NB4 (cell line): Measurements from ENCODE around the gene LRP1B.

ENCODE experiments used
- MYC ChIP-seq: IDR thresholded peaks from 2 replicates; pipeline ENCODE4 v1.6.1; 2011; ENCODE audit warnings: low read depth, low read length
- POLR2A ChIP-seq: IDR thresholded peaks from 2 replicates; pipeline ENCODE4 v1.6.1; 2011; ENCODE audit warnings: mild to moderate bottlenecking; ENCODE audit not compliant: insufficient read length; ENCODE audit errors: extremely low read depth
- TF ChIP-seq, protein P1 (sequence below): IDR thresholded peaks from one replicate; pipeline ENCODE4 v1.5.1; 2012; ENCODE audit warnings: low read depth, low read length

DNA sequence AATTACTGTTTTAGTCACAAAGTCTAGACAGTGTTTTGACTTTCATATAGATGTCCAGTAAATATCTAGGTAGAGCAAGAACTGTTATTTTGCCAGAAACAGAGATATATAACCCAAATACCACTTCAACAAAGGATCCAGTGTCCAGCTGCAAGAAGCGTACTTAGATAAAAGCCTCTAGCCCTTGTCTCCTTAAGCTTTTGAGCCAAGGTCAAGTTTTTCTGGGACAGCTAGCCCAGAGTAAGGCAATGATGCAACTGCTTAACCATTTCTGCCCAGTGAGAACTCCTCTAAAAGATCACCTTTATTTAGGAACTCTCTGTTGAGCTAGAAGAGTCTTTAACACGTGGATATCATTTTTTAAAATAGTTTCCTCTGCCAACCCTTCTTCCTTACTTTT, 1925.7 kb downstream of the LRP1B start:
- no peak for TF ChIP-seq POLR2A
- TF ChIP-seq, protein P1, sequence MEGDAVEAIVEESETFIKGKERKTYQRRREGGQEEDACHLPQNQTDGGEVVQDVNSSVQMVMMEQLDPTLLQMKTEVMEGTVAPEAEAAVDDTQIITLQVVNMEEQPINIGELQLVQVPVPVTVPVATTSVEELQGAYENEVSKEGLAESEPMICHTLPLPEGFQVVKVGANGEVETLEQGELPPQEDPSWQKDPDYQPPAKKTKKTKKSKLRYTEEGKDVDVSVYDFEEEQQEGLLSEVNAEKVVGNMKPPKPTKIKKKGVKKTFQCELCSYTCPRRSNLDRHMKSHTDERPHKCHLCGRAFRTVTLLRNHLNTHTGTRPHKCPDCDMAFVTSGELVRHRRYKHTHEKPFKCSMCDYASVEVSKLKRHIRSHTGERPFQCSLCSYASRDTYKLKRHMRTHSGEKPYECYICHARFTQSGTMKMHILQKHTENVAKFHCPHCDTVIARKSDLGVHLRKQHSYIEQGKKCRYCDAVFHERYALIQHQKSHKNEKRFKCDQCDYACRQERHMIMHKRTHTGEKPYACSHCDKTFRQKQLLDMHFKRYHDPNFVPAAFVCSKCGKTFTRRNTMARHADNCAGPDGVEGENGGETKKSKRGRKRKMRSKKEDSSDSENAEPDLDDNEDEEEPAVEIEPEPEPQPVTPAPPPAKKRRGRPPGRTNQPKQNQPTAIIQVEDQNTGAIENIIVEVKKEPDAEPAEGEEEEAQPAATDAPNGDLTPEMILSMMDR: no peak
- no peak for TF ChIP-seq MYC
